ENCODE results near the gene KRT16. TPM values are rescaled to one million over a fixed set of nuclear protein-coding genes. Genes with fewer than 3 reads are reported as not detected.

Gene KRT16
- total RNA-seq, 1 experiment from 2014 or later = not detected

DNA sequence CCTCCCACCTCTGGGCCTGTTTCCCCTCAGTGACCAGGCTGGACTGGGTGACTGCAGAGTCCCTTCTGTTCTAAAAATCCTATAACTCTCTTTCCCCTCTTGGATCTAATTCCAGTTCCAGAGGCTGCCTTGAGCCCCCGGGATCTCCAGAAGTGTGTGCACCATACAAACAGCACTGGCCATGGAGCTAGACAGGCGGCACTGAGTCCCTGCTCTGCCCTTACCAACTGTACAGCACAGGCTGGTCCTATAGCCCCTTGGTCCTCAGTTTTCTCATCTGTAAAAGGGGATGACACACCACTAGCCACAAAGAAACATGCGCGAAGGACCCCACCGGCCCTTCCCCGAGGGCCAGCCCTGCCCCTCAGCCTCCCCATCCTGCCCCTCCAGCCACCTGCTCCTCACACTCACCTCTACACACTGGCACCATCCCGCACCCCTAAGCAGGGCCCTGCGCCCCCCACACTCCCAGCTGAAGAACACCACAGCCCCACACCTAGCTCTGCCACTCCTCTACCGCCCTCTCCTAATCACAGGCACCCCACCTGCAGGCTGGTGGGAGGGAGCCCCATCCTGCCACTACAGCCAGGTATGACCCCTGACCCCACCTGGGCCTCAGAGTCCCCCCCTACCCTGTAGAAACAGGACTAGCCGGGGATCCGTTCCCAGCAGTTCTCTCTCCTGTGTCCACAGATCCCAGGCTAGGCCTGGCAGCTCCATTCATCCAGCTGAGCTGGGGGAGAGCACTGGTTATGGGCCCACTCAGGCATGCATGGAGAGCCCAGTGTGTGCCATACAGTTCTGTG, 913 bp upstream of the KRT16 start:
- H2AK5ac ChIP-seq (ENCODE audit: insufficient read length, low read length) = no peak overlapping the region
- H3K36me3 Mint-ChIP-seq (ENCODE audit: insufficient read depth in 1 of 3, low read depth in 3 of 3) = no peaks in the 10 kb centered on the region; a peak in 1 of 7 replicates
- H2BK120ac ChIP-seq (ENCODE audit: low read depth, low read length, poor library complexity, severe bottlenecking) = no peak overlapping the region
- no peak overlapping the region for H3K23ac ChIP-seq (ENCODE audit: insufficient read length, low read depth, low read length)
- H3K4me1 Mint-ChIP-seq = peaks cover 9 to 29% of the 10 kb centered on the region in 2 experiments
- H3K23me2 ChIP-seq (ENCODE audit: insufficient read length, low read depth, low read length, poor library complexity, severe bottlenecking) = no peaks in the 10 kb centered on the region
- no peak overlapping the region for H4K91ac ChIP-seq (ENCODE audit: insufficient read length, low read depth, low read length)
- H3K79me2 ChIP-seq (ENCODE audit: insufficient read depth, low read length) = no peaks in the 10 kb centered on the region
- TF ChIP-seq, protein P1, sequence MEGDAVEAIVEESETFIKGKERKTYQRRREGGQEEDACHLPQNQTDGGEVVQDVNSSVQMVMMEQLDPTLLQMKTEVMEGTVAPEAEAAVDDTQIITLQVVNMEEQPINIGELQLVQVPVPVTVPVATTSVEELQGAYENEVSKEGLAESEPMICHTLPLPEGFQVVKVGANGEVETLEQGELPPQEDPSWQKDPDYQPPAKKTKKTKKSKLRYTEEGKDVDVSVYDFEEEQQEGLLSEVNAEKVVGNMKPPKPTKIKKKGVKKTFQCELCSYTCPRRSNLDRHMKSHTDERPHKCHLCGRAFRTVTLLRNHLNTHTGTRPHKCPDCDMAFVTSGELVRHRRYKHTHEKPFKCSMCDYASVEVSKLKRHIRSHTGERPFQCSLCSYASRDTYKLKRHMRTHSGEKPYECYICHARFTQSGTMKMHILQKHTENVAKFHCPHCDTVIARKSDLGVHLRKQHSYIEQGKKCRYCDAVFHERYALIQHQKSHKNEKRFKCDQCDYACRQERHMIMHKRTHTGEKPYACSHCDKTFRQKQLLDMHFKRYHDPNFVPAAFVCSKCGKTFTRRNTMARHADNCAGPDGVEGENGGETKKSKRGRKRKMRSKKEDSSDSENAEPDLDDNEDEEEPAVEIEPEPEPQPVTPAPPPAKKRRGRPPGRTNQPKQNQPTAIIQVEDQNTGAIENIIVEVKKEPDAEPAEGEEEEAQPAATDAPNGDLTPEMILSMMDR (conservative IDR thresholded peaks at IDR 0.05) = no peak
- no peak for DNase-seq
- H3K27ac ChIP-seq (ENCODE audit: insufficient read length, low read depth, low read length) = no peak overlapping the region
- no peaks in the 10 kb centered on the region for H3K79me1 ChIP-seq (ENCODE audit: insufficient read depth, low read depth, low read length, poor library complexity, severe bottlenecking)
- no peak overlapping the region for H2BK20ac ChIP-seq (ENCODE audit: low read depth, low read length, poor library complexity, severe bottlenecking)
- H3K14ac ChIP-seq (ENCODE audit: insufficient read depth, low read length) = no peak overlapping the region
- WGBS (ENCODE audit: extremely low coverage, insufficient read length, low lambda C conversion rate) = no CpG with 5 or more reads among the region's 11 CpGs
- H4K5ac ChIP-seq (ENCODE audit: insufficient read length, low read depth, low read length) = no peak overlapping the region
- no peaks in the 10 kb centered on the region for H3K9me3 ChIP-seq (ENCODE audit: control insufficient read depth, low read depth, low read length)
- no peak overlapping the region for H3K4me2 ChIP-seq (ENCODE audit: insufficient read depth, insufficient read length, low read length)
- no peak overlapping the region for H3K4ac ChIP-seq (ENCODE audit: low read depth, low read length)
- H3T11ph ChIP-seq (ENCODE audit: low read length) = no peak overlapping the region
- no peak overlapping the region for H3K4me3 Mint-ChIP-seq
- H3K9ac ChIP-seq (ENCODE audit: extremely low read depth, insufficient read length, low read length) = no peak overlapping the region
- no peaks in the 10 kb centered on the region for H3K27me3 ChIP-seq (ENCODE audit: insufficient read depth, low read length)
- no peak overlapping the region for H2AFZ ChIP-seq (ENCODE audit: low read length)
- no peak overlapping the region for H2BK15ac ChIP-seq (ENCODE audit: low read depth, low read length)
- no peaks in the 10 kb centered on the region for H4K20me1 ChIP-seq (ENCODE audit: control insufficient read depth, insufficient read depth, insufficient read length)
- H3K9me3 Mint-ChIP-seq = no peaks in the 10 kb centered on the region; a peak in 1 of 5 replicates
- H3K4me1 ChIP-seq (ENCODE audit: insufficient read depth, low read length) = no peaks in the 10 kb centered on the region
- peaks cover 12% of the 10 kb centered on the region; the same call in 1 of the 2 replicates for H3K27me3 Mint-ChIP-seq (ENCODE audit: low read depth)
- no peak overlapping the region for H3K56ac ChIP-seq (ENCODE audit: insufficient read length, low read depth, low read length)
- H3K18ac ChIP-seq (ENCODE audit: insufficient read length, low read depth, low read length) = no peak overlapping the region
- no peak overlapping the region for H2BK12ac ChIP-seq (ENCODE audit: insufficient read length, low read depth, low read length)
- no peak overlapping the region for H2BK5ac ChIP-seq (ENCODE audit: insufficient read length, low read length)
- no peak overlapping the region for H4K8ac ChIP-seq (replicated peaks; ENCODE audit: insufficient read length, low read depth, low read length)
- H3K27ac Mint-ChIP-seq = peak overlapping the region in 2 of 3 experiments; percentile 49 to 70; a peak in 2 of 7 replicates
